GM19043 (cell line): ENCODE results near the gene GORASP1.

ENCODE experiments used
- ATAC-seq: cut with Tn5 transposase; IDR thresholded peaks from one replicate; pipeline ENCODE4 v1.9.1; 2021; ENCODE audit warnings: low read depth; ENCODE audit not compliant: unreplicated experiment

GORASP1 gene

DNA sequence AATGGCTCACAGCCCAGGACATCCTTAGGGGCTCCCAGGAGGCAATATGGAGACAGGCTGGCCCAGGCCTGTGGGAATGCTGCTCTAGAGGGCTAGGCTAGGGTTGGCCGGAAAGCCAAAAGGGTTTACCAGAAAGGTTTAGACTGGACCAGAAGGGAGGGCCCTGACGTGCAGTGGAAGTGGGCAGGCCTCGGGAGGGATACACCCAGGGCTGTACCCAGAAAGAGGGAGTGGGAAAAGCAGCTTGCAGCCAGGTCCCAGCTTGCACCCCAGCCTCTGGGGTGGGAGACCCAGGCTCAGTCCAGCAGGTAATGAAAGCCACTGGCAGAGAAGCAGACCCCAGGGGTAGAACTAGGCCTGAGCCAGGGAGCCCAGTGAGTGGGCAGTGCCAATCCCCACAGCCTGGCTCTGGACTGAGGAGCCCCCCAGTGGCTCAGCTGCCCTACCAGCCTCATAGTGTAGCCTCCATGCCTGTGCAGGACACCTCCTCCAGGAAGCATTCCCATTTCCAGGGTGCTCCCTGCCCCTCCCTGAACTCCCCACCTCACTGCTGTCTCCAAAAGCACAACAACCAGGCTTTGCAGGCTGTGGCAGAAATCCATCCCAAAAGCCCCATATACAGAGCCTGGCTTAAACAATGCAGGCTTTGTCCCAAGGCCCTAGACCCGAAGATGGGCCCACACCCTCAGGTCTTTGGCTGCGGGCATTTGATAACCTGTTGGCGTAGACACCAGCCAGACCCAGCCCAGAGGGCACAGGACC lies 3.5 kb downstream of the GORASP1 start:
- no peak for ATAC-seq

GRCh38 chr3:39103324-39103693 lies 4.1 kb downstream of the GORASP1 start:
- no peak for ATAC-seq

DNA sequence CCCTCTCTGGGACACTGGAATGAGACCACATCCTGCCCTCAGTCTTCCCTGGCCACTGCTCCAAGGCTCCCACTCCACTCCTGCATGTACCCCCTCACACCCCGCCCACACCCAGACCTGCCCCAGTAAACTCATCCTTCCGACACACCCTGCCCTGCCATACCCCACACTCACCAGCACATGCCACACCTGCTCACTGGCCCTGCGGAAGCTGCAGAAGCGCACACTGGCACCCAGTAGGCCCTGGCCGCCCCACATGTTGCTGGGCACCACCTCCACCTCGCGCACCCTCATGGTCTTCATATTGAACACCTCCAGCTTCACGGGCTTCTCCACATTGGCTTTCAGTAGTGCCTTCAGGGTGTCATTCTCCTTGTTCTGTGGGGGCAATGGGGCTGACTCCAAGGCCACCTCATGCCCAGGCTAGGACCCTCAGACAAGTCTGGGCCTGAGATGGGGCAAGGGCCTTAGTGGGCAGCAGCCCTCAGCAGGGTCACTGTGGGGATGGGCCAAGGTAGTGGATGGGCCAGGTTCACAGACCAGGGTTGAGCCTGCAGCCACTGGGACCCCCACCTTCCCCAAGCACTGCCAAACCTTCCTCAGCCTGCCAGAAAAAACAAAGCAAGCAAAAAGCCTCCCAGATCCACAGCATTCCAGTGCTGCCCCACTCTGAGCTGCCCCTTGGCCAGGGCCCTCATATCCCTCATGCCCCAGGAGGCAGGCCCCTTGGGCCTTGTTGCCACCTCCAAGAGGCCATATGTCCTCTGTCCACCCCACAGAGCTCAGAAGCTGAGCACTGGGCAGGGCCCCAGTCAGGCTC lies 4.7 kb downstream of the GORASP1 start:
- no peak for ATAC-seq

DNA sequence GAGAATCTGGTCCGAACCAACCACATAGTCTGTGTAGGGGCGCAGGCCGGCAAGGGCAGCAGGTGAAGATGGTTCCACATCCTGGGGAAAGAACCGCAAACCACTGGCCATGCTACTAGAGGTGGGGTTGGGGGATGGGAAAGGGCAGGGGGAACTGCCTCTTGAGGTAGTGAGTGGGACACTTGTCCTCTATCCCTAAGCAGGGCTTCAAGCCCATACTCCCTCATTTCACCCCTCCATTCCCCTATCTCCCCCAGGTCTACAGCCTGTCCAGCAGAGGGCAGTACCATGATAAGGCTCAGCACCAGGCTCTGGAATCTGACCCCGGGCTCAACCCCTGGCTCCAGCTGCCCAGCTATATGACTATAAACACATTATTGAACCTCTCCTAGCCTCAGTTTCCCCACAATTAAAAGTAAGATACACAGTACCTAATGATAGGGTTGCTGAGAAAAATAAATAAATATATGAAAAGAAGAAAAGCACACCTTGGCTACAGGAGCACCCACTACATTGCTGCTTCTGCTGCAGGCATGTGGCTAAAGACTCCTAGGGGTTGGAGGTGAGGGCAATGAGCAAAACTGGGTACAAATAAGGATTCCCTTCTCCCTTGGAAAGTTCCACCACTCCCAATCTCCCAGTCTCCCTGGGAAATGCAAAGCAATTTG lies 6.3 kb downstream of the GORASP1 start:
- ATAC-seq, result peak; percentile 75

- ATAC-seq, result no peak
These were observed 6.9 kb downstream of the GORASP1 start for GRCh38 chr3:39100500-39100886.

DNA sequence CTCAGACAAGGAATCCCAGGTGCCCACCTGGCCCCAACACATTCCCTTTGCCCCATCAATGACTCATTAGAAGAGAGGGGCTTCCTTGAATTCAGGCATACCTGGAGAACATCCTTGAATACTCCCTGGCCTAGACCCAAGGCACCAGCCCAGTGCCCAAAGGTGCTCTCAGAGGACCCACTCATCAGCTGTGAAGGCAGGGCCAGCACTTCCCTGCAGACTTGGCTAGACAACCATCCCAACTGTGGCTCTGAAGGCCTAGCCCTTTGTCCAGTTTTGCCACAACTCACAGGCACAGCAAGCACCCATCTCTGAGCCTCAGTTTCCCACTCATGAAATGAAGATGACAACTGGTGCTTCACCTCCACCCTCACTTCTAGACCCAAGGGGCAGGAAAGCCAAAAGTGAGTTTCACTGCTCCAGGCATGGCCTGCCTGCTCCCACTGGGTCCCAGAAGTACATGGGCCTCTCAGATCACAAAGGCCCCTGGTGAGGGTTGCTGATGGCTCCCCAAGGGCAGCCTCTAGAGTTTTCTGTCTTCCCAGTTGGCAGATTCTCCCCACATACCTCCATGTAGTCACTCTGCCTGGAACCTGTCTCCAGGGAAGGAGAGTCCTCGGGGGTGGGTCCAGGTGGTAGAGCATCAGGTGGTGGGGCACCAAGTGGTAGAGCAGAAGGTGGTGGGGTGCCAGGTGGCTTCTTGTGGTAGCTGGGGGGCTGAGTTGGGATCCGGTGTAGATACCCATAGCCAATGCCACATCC lies 7.5 kb downstream of the GORASP1 start:
- no peak for ATAC-seq

GRCh38 chr3:39099242-39099641 lies 8.2 kb downstream of the GORASP1 start:
- no peak for ATAC-seq

- ATAC-seq, result no peak
These were observed 8.9 kb downstream of the GORASP1 start for GRCh38 chr3:39098473-39099000.

GRCh38 chr3:39097716-39098472 lies 9.5 kb downstream of the GORASP1 start:
- no peak for ATAC-seq

- ATAC-seq, result no peak
These were observed 10.7 kb downstream of the GORASP1 start for GRCh38 chr3:39096775-39097174.

- ATAC-seq, result no peak
These were observed 11.6 kb downstream of the GORASP1 start for GRCh38 chr3:39095778-39096177.

- ATAC-seq, result no peak
These were observed 12.4 kb downstream of the GORASP1 start for GRCh38 chr3:39094851-39095677.

DNA sequence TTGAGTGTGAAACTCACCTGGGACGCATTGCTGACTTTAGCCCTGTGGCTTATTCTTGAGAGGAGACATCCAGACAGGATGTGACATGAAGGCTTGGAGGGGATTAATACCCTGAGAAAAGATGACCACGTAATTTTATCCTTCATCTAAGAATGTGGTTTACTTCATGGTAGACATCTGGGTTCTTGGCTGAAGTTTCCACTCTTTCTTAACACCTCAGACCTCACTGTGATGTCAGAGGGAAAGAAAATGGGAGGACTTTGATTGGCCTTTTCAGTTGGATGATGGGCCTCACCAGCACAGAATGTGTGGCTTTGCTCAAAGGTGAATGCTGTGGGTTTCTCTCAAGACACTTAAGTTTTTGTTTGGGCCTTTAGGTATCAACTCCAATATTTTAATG lies 16.5 kb downstream of the GORASP1 start:
- no peak for ATAC-seq

DNA sequence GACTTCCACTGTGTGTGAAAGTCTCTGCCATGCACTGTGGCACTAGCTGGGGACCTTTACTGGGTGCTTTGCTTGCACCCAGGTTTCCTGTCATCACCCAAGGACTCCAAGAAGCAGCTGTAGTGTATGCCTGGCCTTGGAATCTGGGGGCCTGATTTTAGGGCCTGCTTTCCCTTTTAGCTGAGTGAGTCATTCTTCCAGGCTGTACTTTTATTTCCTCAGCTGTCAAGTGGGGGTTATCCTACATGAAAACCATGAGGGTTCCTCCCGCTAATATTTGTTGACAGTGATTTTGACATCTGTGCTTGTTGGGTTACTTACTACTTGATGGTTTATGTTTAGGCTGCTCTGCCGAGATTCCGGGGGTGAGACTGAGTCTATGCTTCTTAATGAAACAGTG lies 18.5 kb downstream of the GORASP1 start:
- ATAC-seq, result no peak

GRCh38 chr3:39088456-39088855 lies 19.0 kb downstream of the GORASP1 start:
- no peak for ATAC-seq

DNA sequence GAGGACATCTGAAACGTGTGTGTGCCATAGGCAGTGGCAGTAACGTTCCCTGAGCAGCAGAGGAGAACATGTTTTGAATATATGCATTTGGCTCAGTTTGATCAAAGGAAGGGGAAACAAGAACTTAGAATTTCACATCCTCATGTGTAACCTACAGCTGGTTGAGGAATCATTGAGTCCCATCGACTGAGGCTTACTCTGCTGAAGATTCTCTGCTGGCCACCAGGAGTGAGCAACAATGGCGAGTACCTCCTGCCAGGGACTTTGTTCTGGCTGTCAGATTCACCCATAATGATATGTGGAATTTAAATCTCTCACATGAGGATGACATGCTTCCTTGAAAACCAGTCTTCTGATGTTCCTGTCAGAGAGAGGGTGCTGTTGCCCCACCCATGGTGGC lies 21.3 kb downstream of the GORASP1 start:
- no peak for ATAC-seq

DNA sequence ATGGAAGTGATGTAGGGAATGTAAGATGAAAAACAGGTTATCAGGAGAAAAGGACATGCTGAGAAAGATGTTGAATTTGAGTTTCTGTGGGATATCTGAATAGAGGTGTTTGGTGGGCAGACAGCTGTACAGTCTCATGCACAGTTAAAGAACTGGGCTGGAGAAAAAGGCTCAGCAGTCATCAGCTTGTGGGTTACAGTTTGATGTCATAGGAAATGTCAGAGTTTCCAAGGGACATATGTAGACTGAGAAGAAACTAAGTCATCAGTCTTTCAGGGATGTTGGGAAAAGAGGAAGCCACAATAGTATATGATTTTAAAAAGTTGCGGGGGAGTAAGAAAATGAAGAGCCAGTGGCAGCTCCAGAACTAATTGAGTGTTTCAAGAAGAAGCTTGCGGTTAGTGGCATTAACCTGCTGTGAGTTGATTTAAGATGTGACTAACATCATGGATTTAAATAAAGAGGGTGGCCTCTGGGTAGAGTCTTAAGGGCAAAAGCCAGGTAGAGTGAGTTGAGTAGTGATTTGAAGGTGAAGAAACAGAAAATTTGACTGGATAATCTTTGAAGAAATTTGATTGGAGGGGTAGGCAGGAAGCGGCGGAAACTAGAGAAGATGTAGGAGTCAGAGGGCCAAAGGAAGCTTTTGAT lies 24.6 kb downstream of the GORASP1 start:
- ATAC-seq, result no peak

GRCh38 chr3:39080026-39080425 lies 27.4 kb downstream of the GORASP1 start:
- no peak for ATAC-seq
